ENCODE measurements around the gene NLN.

DNA sequence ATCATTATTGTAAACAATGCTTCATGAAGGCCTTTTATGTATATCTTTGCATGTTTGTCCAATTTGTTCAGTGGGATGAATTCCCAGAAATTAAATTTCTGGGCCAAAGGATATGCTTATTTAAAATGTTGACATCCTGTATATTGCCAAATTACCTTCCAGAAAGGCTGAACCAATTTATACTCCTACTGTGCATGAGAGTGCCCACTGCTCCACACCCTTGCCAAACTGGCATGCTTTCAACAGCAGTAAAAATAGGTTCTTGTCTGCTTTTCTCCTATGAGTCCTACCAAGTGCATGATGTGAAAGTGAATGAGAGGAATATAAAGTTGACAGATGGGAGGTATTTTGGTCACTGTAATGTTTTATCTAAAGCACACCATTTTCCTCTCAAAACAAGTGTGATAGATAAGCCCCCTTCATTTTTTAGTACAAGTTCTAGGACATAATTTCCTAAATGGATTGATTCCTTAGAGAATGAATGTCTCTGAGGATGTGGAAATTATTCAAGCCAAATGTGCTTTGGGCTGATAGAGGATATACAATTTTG lies 133.8 kb downstream of the NLN start:
- TF ChIP-seq GATA2 (IDR thresholded peaks at IDR 0.05; ENCODE audit: low read depth, low read length) (no peak), GATA3 (IDR thresholded peaks at IDR 0.05; ENCODE audit: low read depth, low read length) (no peak)
